PC-9 (cell line): Measurements from ENCODE around the gene PADI6.

Source experiments
- CTCF ChIP-seq: fragments of 200-600 bp; sonication (generic); conservative IDR thresholded peaks from 2 replicates; pipeline ENCODE4 v1.6.1; 2017; ENCODE audit warnings: mixed run types, antibody characterized with exemption, mild to moderate bottlenecking, moderate library complexity
- EZH2 ChIP-seq: fragments of 200-600 bp; sonication (generic); IDR thresholded peaks from 2 replicates; pipeline ENCODE4 v1.8.0; 2017; ENCODE audit warnings: antibody characterized with exemption, low read depth

GRCh38 chr1:17347769-17348592 lies 24.0 kb upstream of the PADI6 start:
- TF ChIP-seq CTCF = no peak
- TF ChIP-seq EZH2 = no peak
